ENCODE results near the gene ZNF74. TPM values are rescaled to one million over a fixed set of nuclear protein-coding genes. Genes with fewer than 3 reads are reported as not detected.

ZNF74 gene
- total RNA-seq (2013; cell fraction: nucleolus; rRNA removed), result 13.4 and 18.4 TPM in 2 replicates
- total RNA-seq (2014; rRNA removed) (8.0 and 8.6 TPM in 2 replicates), total RNA-seq (2014; rRNA removed; fragmentation: Illumina TruSeq; extraction: Trizol) (3.7 and 4.0 TPM in 2 replicates), total RNA-seq (2021) (8.3 and 9.3 TPM in 2 replicates), polyA plus RNA-seq (2011; rRNA removed) (2.9 and 4.4 TPM in 2 replicates), polyA plus RNA-seq (2014; fragmentation: Illumina TruSeq; extraction: Trizol) (1.6 and 3.0 TPM in 2 replicates), polyA plus RNA-seq (2014; fragmentation: Nextera tagmentation; extraction: Ambion mirVana) (under 1 TPM; 0.37 to 0.73 TPM), polyA plus RNA-seq (2014; rRNA removed) (7.0 and 7.4 TPM in 2 replicates), polyA plus RNA-seq (2016; fragmentation: Nextera tagmentation; extraction: Ambion mirVana) (1 to 10 TPM; 5.8 to 6.2 TPM), polyA minus RNA-seq (2011; rRNA and poly(A)+ RNA removed) (4.2 and 8.0 TPM in 2 replicates), Bru-seq, nascent RNA (percentile 50 among the genes with signal in this experiment), BruChase-seq, experiment 1, labeled RNA remaining after a 6-hour chase (percentile 51 among the genes with signal in this experiment), BruChase-seq, experiment 2, labeled RNA remaining after a 2-hour chase (percentile 58 among the genes with signal in this experiment)
- polyA plus RNA-seq (2011; ENCODE audit: low read depth), result 1.3 TPM
- polyA plus RNA-seq (2011; cell fraction: cytosol; rRNA removed), result 5.6 and 8.6 TPM in 2 replicates
- 5.9 and 7.3 TPM in 2 replicates for polyA plus RNA-seq (2011; cell fraction: nucleus; rRNA removed)
- polyA plus RNA-seq (2012), result 2.4 and 4.1 TPM in 2 replicates
- 3.4 and 3.5 TPM in 2 replicates for polyA minus RNA-seq (2011; cell fraction: cytosol; rRNA and poly(A)+ RNA removed)
- 2.3 and 4.3 TPM in 2 replicates for polyA minus RNA-seq (2011; cell fraction: nucleus; rRNA and poly(A)+ RNA removed)
- long read RNA-seq, experiment 1, partial matches to known transcripts, result 0 of 5 reads
- long read RNA-seq, experiment 1, other reads (novel, unspliced or antisense), result 2 of 5 reads
- long read RNA-seq, experiment 2, result 0 reads

DNA sequence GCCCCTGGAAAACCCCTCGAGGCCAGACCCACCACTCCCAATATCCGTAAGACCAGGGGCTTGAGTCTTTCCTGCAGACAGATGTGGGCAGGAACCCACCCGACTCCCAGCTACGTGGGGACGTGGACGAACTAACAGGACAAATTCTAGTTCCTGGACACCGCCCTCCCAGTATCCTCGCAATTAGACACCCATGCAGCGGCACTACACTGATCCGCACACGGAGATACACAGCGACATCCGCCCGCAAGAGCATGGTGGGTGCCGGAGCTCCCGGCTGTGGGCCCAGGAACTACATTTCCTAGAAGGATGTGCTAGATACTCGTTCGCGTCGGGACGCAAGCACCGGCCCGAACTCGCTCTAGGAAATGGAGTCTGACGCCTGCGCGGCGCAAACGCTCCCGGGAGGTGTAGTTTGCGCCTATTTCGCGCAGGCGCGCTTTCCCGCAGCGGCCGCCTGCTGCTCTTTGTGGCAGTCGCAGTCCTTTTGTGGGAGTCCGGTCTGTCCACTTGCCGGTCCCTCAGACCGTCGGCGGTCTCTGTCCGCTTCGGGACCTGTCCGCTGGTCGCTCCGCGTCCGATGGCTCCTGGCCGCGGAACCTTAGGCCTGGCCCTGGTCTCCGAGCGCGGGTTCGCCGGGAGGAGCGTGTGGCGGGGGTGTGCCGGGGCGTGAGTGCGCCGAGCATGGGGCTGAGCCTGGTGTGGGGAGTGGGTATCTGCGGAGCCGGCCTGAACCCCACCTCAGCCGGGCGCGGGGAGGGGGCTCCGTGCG lies at the start of gene ZNF74:
ZNF74 (plus strand) TSS at position 447 of the 772 bp plus-strand sequence. CDS start 478 bp downstream, outside the sequence.
- peak within 1 kb of the TSS; percentile 55 for H3K27ac ChIP-seq (ENCODE audit: control insufficient read depth, insufficient read depth)
- SMC1A ChIA-PET (ENCODE audit: uncharacterized antibody, unreplicated experiment), result no interaction called here
- no peaks in the 10 kb centered on the region for H3K79me2 ChIP-seq (ENCODE audit: control insufficient read depth, insufficient read depth, low read length)
- no peaks in the 10 kb centered on the region for H3K36me3 ChIP-seq (ENCODE audit: control insufficient read depth in 2 of 2, insufficient read depth in 2 of 2, low read length in 1 of 2)
- no peaks in the 10 kb centered on the region for H4K20me1 ChIP-seq (ENCODE audit: control insufficient read depth, insufficient read depth)
- BruUV-seq (replicated peaks), result no TSS peak
- in situ Hi-C loops (cut with MboI), result no loop called here
- intact Hi-C loops (cut with micrococcal nuclease; ENCODE audit: unreplicated experiment), result no loop called here
- WGBS (ENCODE audit: insufficient coverage, insufficient replicate concordance, low lambda C conversion rate, missing lambda C conversion rate), result under 1% methylated on average over 71 of the region's 71 CpGs
- no peaks in the 10 kb centered on the region for H3K27me3 ChIP-seq (replicated peaks in 1 of 2; ENCODE audit: control insufficient read depth in 2 of 2, insufficient read depth in 2 of 2, low read length in 1 of 2)
- H3K4me3 ChIP-seq, result peak within 1 kb of the TSS; percentile 84
- H3K9me3 ChIP-seq (replicated peaks; ENCODE audit: control insufficient read depth, insufficient read depth, low read length), result no peaks in the 10 kb centered on the region; the same call in 2 of the 3 replicates
- peak; percentile 55 for DNase-seq (ENCODE audit: low read depth, low spot score)
- H3K4me2 ChIP-seq (ENCODE audit: control insufficient read depth, insufficient read depth), result peak within 1 kb of the TSS; percentile 99
- RAD21 ChIA-PET (ENCODE audit: unreplicated experiment), result no interaction called here
- ATAC-seq, result peak; percentile 96
- peak; percentile 88 for FAIRE-seq
- POLR2A ChIA-PET, result no interaction called here
- peak within 1 kb of the TSS; percentile 96 for H2AFZ ChIP-seq (ENCODE audit: control insufficient read depth, low read depth, low read length)
- CTCF ChIA-PET, result interaction anchor here (1.7 kb wide), 1 partner anchor 24 kb away, joined by 7 read pairs; no protein-coding TSS in a partner anchor
- H3K4me1 ChIP-seq (ENCODE audit: control insufficient read depth, insufficient read depth, low read length), result peaks cover 8% of the 10 kb centered on the region
- H3K9ac ChIP-seq (ENCODE audit: control insufficient read depth, insufficient read depth, low read length), result peak within 1 kb of the TSS; percentile 73
- TF ChIP-seq POU2F2 (IDR thresholded peaks at IDR 0.05; ENCODE audit: borderline replicate concordance, low read depth, low read length) (0 out of 3 replicates have a peak, but pooled peaks have one; percentile 40), RUNX3 (IDR thresholded peaks at IDR 0.05; ENCODE audit: low read length) (0 out of 2 replicates have a peak, but pooled peaks have one; percentile 10), NFXL1 (IDR thresholded peaks at IDR 0.05; ENCODE audit: borderline replicate concordance) (no peak), SMARCA5 (IDR thresholded peaks at IDR 0.05) (peak; percentile 18; the same call in 1 of the 2 replicates), ZBED1 (IDR thresholded peaks at IDR 0.05; ENCODE audit: borderline replicate concordance) (no peak), CHD1 (IDR thresholded peaks at IDR 0.05; ENCODE audit: low read depth, low read length) (no peak), RB1 (IDR thresholded peaks at IDR 0.05; ENCODE audit: borderline replicate concordance) (peak; percentile 70; the same call in 1 of the 2 replicates), SRF (IDR thresholded peaks at IDR 0.05; ENCODE audit: low read depth in 2 of 2, low read length in 2 of 2) (peak; percentile 64 to 73; a peak in 3 of 4 replicates), DPF2 (IDR thresholded peaks at IDR 0.05) (no peak), SP1 (IDR thresholded peaks at IDR 0.05; ENCODE audit: low read depth, low read length) (peak; percentile 16), IKZF1 (conservative IDR thresholded peaks at IDR 0.05) (peak; percentile 97), SREBF1 (IDR thresholded peaks at IDR 0.05; ENCODE audit: low read length) (0 out of 2 replicates have a peak, but pooled peaks have one; percentile 7), EED (IDR thresholded peaks at IDR 0.05; ENCODE audit: low read depth) (peak; percentile 35; the same call in 1 of the 2 replicates)
- TF ChIP-seq, protein P1, sequence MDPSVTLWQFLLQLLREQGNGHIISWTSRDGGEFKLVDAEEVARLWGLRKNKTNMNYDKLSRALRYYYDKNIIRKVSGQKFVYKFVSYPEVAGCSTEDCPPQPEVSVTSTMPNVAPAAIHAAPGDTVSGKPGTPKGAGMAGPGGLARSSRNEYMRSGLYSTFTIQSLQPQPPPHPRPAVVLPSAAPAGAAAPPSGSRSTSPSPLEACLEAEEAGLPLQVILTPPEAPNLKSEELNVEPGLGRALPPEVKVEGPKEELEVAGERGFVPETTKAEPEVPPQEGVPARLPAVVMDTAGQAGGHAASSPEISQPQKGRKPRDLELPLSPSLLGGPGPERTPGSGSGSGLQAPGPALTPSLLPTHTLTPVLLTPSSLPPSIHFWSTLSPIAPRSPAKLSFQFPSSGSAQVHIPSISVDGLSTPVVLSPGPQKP (IDR thresholded peaks at IDR 0.05; ENCODE audit: low read depth, low read length), result no peak
- TF ChIP-seq, protein P2, sequence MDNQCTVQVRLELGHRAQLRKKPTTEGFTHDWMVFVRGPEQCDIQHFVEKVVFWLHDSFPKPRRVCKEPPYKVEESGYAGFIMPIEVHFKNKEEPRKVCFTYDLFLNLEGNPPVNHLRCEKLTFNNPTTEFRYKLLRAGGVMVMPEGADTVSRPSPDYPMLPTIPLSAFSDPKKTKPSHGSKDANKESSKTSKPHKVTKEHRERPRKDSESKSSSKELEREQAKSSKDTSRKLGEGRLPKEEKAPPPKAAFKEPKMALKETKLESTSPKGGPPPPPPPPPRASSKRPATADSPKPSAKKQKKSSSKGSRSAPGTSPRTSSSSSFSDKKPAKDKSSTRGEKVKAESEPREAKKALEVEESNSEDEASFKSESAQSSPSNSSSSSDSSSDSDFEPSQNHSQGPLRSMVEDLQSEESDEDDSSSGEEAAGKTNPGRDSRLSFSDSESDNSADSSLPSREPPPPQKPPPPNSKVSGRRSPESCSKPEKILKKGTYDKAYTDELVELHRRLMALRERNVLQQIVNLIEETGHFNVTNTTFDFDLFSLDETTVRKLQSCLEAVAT (IDR thresholded peaks at IDR 0.05), result peak; percentile 68; the same call in 1 of the 2 replicates
- TF ChIP-seq, protein P3, sequence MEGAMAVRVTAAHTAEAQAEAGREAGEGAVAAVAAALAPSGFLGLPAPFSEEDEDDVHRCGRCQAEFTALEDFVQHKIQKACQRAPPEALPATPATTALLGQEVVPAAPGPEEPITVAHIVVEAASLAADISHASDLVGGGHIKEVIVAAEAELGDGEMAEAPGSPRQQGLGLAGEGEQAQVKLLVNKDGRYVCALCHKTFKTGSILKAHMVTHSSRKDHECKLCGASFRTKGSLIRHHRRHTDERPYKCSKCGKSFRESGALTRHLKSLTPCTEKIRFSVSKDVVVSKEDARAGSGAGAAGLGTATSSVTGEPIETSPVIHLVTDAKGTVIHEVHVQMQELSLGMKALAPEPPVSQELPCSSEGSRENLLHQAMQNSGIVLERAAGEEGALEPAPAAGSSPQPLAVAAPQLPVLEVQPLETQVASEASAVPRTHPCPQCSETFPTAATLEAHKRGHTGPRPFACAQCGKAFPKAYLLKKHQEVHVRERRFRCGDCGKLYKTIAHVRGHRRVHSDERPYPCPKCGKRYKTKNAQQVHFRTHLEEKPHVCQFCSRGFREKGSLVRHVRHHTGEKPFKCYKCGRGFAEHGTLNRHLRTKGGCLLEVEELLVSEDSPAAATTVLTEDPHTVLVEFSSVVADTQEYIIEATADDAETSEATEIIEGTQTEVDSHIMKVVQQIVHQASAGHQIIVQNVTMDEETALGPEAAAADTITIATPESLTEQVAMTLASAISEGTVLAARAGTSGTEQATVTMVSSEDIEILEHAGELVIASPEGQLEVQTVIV (IDR thresholded peaks at IDR 0.05; ENCODE audit: borderline replicate concordance, partially characterized antibody), result no peak
